ENCODE measurements around the gene NDUFAF3.

DNA sequence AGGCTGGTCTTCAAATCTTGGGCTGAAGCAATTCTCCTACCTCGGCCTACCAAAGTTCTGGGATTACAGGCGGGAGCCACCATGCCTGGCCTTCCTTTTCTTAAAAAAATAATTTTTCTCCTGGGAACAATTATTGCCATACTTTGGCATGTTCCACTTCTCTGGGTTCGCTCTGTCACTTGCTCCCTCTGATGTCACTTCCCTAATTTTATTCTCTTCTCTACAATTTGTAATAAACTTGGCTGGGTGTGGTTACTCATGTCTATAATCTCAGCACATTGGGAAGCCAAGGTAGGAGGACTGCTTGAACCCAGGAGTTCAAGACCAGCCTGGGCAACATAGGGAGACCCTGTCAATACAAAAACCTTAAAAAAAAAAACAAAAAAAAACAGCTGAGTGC is 13.4 kb downstream of the NDUFAF3 start:
- TF ChIP-seq, protein P1, sequence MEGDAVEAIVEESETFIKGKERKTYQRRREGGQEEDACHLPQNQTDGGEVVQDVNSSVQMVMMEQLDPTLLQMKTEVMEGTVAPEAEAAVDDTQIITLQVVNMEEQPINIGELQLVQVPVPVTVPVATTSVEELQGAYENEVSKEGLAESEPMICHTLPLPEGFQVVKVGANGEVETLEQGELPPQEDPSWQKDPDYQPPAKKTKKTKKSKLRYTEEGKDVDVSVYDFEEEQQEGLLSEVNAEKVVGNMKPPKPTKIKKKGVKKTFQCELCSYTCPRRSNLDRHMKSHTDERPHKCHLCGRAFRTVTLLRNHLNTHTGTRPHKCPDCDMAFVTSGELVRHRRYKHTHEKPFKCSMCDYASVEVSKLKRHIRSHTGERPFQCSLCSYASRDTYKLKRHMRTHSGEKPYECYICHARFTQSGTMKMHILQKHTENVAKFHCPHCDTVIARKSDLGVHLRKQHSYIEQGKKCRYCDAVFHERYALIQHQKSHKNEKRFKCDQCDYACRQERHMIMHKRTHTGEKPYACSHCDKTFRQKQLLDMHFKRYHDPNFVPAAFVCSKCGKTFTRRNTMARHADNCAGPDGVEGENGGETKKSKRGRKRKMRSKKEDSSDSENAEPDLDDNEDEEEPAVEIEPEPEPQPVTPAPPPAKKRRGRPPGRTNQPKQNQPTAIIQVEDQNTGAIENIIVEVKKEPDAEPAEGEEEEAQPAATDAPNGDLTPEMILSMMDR (IDR thresholded peaks at IDR 0.05), result no peak
- no peak for TF ChIP-seq POLR2AphosphoS5 (IDR thresholded peaks at IDR 0.05)
- no peak for TF ChIP-seq POLR2A (IDR thresholded peaks at IDR 0.05)

All from gastroesophageal sphincter (tissue), 3 donors.